ENCODE measurements around the gene SPEM2. TPM values are rescaled to one million over a fixed set of nuclear protein-coding genes. Genes with fewer than 3 reads are reported as not detected.

The SPEM2 gene
- total and polyA plus RNA-seq, 4 donors = not detected

- TF ChIP-seq CTCF (IDR thresholded peaks at IDR 0.05; ENCODE audit: control extremely low read depth, extremely low read depth) = no peak
- Histone ChIP-seq H3K4me1 (ENCODE audit: control insufficient read depth in 5 of 5, insufficient read depth in 5 of 5, low read length in 5 of 5) (peaks cover 0 to 36% (median 16%) of the 10 kb centered on the region in 5 donors), H3K4me3 (no peak overlapping the region), H3K27me3 (ENCODE audit: control insufficient read depth in 3 of 3, insufficient read depth in 3 of 3, low read length in 2 of 3) (peaks cover 0 to 42% (median 42%) of the 10 kb centered on the region in 3 donors), H3K36me3 (ENCODE audit: control insufficient read depth in 4 of 4, insufficient read depth in 4 of 4, low read length in 4 of 4) (no peaks in the 10 kb centered on the region), H3K9ac (ENCODE audit: insufficient read depth in 1 of 2, low read length in 2 of 2) (no peak overlapping the region), H3K9me3 (ENCODE audit: control insufficient read depth in 4 of 4, insufficient read depth in 3 of 4, low read length in 3 of 4) (no peaks in the 10 kb centered on the region), H3K27ac (ENCODE audit: low read depth in 1 of 2, low read length in 1 of 2) (no peak overlapping the region)
- no peak for ATAC-seq (ENCODE audit: insufficient read depth, low FRiP score)
- 5 to 15% methylated on average over 12 of the region's 12 CpGs for WGBS, 2 donors
- DNase-seq = peak in 2 of 3 donors; percentile 35 to 46
These were observed 15.4 kb downstream of the SPEM2 start for GRCh38 chr17:7440834-7441195.

GRCh38 chr17:7441266-7441665 lies 15.8 kb downstream of the SPEM2 start:
- TF ChIP-seq CTCF (IDR thresholded peaks at IDR 0.05; ENCODE audit: control extremely low read depth, extremely low read depth) = no peak
- 74 to 79% methylated on average over 7 of the region's 7 CpGs for WGBS, 2 donors
- H3K4me3 ChIP-seq = no peak overlapping the region
- H3K9me3 ChIP-seq (ENCODE audit: control insufficient read depth in 4 of 4, insufficient read depth in 3 of 4, low read length in 3 of 4) = no peaks in the 10 kb centered on the region
- no peak overlapping the region for H3K27ac ChIP-seq (ENCODE audit: low read depth in 1 of 2, low read length in 1 of 2)
- H3K36me3 ChIP-seq (ENCODE audit: control insufficient read depth in 4 of 4, insufficient read depth in 4 of 4, low read length in 4 of 4) = no peaks in the 10 kb centered on the region
- no peak overlapping the region for H3K9ac ChIP-seq (ENCODE audit: insufficient read depth in 1 of 2, low read length in 2 of 2)
- DNase-seq (no peak), ATAC-seq (ENCODE audit: insufficient read depth, low FRiP score) (no peak)
- H3K4me1 ChIP-seq (ENCODE audit: control insufficient read depth in 5 of 5, insufficient read depth in 5 of 5, low read length in 5 of 5) = peaks cover 0 to 34% (median 16%) of the 10 kb centered on the region in 5 donors
- H3K27me3 ChIP-seq (ENCODE audit: control insufficient read depth in 3 of 3, insufficient read depth in 3 of 3, low read length in 2 of 3) = peaks cover 0 to 45% (median 42%) of the 10 kb centered on the region in 3 donors

- 95 to 96% methylated on average over 2 of the region's 2 CpGs for WGBS, 2 donors
- Histone ChIP-seq H3K36me3 (ENCODE audit: control insufficient read depth in 4 of 4, insufficient read depth in 4 of 4, low read length in 4 of 4) (no peaks in the 10 kb centered on the region), H3K9me3 (ENCODE audit: control insufficient read depth in 4 of 4, insufficient read depth in 3 of 4, low read length in 3 of 4) (no peaks in the 10 kb centered on the region), H3K4me1 (ENCODE audit: control insufficient read depth in 5 of 5, insufficient read depth in 5 of 5, low read length in 5 of 5) (peaks cover 0 to 31% (median 14%) of the 10 kb centered on the region in 5 donors), H3K9ac (ENCODE audit: insufficient read depth in 1 of 2, low read length in 2 of 2) (no peak overlapping the region), H3K27ac (ENCODE audit: low read depth in 1 of 2, low read length in 1 of 2) (no peak overlapping the region), H3K27me3 (ENCODE audit: control insufficient read depth in 3 of 3, insufficient read depth in 3 of 3, low read length in 2 of 3) (peaks cover 0 to 50% (median 44%) of the 10 kb centered on the region in 3 donors), H3K4me3 (no peak overlapping the region)
- DNase-seq = no peak
- no peak for TF ChIP-seq CTCF (IDR thresholded peaks at IDR 0.05; ENCODE audit: control extremely low read depth, extremely low read depth)
- ATAC-seq (ENCODE audit: insufficient read depth, low FRiP score) = no peak
These were observed 16.7 kb downstream of the SPEM2 start for GRCh38 chr17:7442142-7442541.

Data from lung (tissue), 12 donors.